Glomerular visceral epithelial cell (primary cell): ENCODE results near the gene POLR3F.
"Not testable (repeated sequence)": the region's sequence is repeated elsewhere in the genome, so short reads cannot be mapped to it uniquely, and the experiment has no call there.

Experiments
- DNase-seq: peaks from one replicate; pipeline ENCODE4 v3.0.0-alpha.2; 2016; ENCODE audit errors: extremely low spot score

Gene POLR3F

DNA sequence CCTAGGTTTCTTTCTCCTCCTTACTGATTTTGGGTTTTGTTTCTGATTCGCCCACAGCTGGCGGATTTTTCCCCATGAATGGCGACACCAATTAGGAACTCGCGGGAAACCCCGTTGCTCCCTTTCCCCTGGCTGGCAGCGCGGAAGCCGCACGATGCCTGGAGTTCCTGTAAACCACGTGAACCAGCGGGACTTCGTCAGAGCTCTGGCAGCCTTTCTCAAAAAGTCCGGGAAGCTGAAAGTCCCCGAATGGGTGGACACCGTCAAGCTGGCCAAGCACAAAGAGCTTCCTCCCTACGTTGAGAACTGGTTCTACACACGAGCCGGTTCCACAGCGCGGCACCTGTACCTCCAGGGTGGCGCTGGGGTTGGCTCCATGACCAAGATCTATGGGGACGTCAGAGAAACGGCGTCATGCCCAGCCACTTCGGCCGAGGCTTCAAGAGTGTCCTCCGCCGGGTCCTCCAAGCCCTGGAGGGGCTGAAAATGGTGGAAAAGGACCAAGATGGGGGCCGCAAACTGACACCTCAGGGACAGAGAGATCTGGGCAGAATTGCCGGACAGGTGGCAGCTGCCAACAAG, 37.4 kb downstream of the POLR3F start:
- DNase-seq = no peak

DNA sequence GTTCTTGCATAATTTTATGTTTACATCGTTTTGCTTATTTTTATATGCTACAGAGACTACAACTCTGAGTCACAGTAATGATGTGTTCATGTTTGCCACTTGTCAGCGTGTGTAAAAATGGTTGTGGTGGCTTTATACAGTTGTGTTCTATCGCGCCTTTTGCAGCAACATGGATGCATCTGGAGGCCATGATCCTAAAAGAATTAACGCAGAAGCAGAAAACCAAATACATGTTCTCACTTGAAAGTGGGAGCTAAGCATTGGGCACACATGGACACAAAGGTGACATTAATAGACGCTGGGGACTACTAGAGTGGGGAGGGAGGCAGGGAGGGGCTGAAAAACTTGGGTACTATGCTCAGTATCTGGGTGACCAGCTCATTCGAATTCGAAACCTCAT, 39.6 kb downstream of the POLR3F start:
- no peak for DNase-seq

- peak; percentile 97 for DNase-seq
These were observed 40.3 kb downstream of the POLR3F start, which contains the start of gene SEC23B for GRCh38 chr20:18507218-18508191. TSS of gene SEC23B (plus strand) at chr20:18507940. CDS start at chr20:18510836, 2,896 bp downstream.

DNA sequence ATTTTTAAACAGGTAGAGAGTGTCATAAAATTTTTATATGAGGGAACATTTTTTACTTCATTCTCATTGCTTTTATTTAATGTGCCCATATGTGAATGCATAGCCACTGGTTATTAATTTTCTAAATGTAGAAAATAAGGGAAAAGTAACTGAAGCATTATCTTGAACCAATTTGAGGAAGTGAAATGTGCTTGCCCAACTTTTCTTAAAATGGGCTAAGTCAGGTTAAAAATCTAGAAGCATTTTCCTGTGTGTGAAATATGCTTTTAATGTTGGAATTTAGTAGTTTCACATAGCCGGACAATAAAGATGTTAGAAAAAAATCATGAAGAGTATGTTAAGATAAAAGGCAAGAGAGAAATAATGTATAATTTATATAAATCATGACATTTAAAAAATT, 44.4 kb downstream of the POLR3F start:
- DNase-seq = no peak

DNA sequence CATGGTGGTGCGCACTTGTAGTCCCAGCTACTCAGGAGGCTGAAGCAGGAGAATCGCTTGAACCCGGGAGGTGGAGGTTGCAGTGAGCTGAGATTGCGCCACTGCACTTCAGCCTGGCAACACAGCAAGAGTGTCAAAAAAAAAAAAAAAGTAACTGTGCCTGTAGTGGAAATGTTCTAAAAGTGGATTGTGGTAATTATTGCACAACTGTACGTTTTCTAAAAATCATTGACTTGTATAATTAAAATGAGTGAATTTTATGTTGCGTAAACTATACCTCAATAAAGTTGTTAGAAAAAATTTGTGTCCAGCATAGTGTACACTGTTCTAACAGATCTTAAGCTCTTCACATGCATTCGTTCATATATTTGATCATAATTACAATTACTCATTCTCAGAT, 46.0 kb downstream of the POLR3F start:
- DNase-seq = no peak

DNA sequence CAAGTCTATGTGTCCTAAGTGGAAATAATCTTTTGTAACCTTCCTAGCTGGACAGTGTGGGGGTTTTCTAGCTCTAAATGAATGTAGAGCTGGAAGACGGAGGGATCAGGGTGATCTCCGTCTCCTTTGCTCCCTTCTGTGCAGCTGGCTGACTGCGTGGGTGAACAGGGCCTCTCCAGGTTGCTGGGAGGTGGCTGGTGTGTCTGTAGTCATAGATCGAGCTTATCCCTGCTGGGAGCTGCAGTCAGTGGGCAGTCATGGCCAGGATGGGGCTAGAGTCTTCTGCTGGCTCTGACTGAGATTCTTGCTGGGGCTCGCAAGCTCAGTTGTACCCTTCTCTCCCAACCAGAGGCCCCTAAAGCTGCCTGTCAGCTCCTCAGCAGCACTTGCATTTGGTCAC, 46.9 kb downstream of the POLR3F start:
- DNase-seq = no peak

GRCh38 chr20:18515973-18516372, 48.8 kb downstream of the POLR3F start:
- DNase-seq = no peak

- DNase-seq = peak; percentile 62
These were observed 54.9 kb downstream of the POLR3F start for GRCh38 chr20:18522066-18522465.

- no peak for DNase-seq
These were observed 55.9 kb downstream of the POLR3F start for GRCh38 chr20:18523066-18523465.

DNA sequence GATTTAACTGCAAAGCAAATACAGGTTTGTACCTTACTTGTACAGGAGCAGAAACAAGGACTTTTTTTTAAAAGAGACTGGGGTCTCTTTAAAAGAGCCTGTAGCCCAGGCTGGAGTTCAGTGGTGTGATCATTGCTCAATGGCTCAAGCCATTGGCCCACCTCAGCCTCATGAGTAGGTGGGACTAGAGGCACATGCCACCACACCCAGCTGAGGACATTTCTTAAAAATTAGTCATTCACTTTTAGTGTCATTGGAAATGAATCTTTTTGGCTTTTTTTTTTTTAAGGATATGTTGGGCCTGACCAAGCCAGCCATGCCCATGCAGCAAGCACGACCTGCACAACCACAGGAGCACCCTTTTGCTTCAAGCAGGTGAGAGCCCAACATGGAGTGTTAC, 57.5 kb downstream of the POLR3F start:
- DNase-seq = peak; percentile 54

DNA sequence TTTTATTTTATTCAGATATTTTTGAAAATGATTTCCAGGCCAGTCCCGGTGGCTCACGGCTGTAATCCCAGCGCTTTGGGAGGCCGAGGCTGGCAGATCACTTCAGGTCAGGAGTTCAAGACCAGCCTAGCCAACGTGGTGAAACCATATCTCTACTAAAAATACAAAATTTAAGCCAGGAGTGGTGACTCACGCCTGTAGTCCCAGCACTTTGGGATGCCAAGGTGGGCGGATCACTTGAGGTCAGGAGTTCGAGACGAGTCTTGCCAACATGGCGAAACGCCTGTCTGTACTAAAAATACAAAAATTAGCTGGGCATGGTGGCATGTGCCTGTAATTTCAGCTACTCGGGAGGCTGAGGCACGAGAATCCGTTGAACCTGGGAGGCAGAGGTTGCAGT, 59.6 kb downstream of the POLR3F start:
- not testable (repeated sequence) for DNase-seq

DNA sequence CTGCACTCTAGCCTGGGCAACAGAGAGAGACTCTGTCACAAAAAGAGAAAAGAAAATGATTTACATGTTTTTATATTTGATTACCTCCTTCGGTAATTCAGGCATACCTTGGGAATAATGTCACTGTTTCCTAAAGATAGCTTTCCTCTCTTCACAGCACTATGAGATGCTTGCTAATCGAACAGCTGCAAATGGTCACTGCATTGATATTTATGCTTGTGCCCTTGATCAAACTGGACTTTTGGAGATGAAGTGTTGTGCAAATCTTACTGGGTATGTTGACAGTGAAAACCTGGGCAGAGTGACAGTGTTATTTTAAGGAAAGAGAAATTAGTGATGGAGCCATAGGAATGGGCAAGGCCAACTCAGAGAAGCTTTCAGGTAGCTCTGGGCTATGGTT, 60.1 kb downstream of the POLR3F start:
- DNase-seq = no peak

DNA sequence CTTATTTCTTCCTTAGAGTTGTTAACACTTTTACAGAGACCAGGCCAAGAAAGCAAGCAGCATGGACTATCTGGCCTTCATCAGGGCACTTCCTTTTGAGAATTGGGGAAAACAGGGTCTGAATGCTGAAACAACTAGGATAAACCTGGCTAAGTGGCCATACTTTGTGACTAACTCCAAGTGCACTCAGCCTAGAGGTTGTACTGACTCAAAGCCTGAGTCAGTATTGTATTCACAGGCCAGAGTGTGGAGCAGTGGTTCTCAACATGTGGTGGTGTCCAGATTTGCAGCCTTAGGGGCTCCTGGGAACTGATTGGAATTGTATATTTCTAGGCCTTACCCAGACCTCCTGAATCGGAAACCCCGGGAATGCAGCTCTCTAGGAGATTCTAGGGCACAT, 60.6 kb downstream of the POLR3F start:
- peak; percentile 40 for DNase-seq

DNA sequence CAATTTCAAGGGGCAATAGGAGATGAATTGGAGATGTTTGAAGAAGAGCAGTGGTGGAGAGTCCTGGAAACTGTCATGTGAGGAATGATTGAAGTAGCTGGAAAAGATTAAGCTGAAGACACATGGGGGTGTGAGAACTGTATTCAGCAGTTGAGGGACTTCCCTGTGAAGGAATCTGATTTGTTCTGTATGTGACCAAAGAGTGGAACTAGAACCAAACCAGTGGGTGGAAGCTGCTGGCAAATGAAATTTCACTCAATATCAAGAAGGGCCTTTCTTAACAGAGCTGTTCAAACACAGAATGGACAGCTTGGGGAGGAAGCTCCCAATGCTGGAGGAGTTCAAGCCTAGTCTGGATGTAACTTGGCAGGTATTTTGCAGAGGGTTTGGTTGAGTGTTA, 61.9 kb downstream of the POLR3F start:
- DNase-seq = no peak

DNA sequence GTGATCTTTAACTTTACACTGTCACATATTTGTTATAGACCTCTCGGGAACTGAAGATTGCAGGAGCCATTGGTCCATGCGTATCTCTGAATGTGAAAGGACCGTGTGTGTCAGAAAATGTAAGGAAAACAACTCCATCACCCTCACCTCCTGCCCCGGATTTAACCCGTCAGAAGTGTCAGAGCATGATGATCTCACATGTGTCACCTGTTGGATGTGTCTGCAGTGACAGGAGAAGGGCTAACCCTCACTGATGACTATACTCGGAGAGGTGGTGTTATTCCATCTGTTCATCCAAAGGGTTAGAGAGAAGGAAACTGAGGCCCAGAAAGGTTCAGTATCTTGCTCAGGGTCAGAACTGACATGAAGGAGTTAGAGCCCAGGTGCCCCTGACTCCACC, 65.4 kb downstream of the POLR3F start:
- no peak for DNase-seq

GRCh38 chr20:18533491-18533890, 66.3 kb downstream of the POLR3F start:
- DNase-seq = peak; percentile 48

DNA sequence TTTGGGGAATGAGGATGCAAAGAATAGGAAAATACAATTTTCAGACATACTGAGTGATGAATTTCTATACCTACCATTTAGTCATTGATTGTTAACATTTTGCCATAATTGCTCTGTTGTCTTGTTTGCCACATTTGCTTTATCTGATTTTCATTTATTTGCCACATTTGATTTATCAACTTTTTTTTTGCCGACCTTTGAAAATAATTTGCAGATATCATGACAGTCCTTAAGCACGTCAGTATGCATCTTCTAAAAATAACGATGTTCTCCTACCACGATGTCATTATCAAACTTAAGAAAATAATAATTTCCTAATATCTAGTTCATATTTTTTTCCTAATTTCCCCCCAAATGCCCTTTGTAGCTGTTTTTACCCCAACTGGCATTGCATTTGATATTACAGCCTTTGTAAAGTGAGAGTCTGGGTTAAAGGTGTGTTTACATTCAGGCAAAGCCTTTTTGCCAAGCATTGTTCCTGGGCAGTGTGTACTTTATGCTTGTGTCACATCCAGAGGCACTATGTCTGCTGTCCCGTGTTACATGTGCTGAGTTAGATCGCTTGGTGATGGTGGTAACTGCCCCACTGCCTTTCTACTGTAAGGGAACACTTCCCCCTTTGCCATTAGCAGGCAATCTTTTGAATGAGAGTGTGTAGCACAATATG, 66.9 kb downstream of the POLR3F start:
- DNase-seq = no peak
